ENCODE data around the gene IDH3G.

IDH3G gene

DNA sequence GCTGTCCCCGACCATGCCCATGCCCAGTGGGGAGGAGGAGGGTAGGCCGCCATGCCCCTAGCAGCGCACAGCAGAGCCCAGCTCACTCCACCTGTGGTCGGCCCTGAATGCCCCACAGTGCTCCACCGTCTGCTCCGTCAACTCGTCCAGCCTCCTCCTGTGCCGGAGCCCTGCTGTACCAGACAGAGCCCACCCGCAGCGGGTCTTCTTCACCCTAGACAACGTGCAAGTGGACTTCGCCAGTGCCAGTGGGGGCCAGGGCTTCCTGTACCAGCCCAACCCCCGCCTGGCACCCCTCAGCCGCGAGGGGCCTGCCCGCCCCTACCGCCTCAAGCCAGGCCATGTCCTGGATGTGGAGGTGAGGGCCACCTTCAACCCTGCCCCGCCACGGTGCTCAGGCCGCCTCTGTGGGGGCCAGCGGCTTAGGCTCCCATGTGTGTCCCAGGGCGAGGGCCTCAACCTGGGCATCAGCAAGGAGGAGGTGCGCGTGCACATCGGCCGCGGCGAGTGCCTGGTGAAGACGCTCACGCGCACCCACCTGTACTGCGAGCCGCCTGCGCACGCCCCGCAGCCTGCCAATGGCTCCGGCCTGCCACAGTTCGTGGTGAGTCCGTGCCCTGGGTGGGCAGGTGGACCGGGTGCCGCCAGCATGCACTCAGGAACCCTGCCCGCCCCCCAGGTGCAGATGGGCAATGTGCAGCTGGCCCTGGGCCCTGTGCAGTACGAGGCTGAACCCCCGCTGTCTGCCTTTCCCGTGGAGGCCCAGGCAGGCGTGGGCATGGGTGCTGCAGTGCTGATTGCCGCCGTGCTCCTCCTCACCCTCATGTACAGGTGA, 20.2 kb downstream of the IDH3G start:
- DNase-seq (ENCODE audit: low read depth in 2 of 2) = no peak

- DNase-seq (ENCODE audit: low read depth in 2 of 2) = no peak
These were observed 21.0 kb downstream of the IDH3G start for GRCh38 chrX:153773218-153773611.

DNA sequence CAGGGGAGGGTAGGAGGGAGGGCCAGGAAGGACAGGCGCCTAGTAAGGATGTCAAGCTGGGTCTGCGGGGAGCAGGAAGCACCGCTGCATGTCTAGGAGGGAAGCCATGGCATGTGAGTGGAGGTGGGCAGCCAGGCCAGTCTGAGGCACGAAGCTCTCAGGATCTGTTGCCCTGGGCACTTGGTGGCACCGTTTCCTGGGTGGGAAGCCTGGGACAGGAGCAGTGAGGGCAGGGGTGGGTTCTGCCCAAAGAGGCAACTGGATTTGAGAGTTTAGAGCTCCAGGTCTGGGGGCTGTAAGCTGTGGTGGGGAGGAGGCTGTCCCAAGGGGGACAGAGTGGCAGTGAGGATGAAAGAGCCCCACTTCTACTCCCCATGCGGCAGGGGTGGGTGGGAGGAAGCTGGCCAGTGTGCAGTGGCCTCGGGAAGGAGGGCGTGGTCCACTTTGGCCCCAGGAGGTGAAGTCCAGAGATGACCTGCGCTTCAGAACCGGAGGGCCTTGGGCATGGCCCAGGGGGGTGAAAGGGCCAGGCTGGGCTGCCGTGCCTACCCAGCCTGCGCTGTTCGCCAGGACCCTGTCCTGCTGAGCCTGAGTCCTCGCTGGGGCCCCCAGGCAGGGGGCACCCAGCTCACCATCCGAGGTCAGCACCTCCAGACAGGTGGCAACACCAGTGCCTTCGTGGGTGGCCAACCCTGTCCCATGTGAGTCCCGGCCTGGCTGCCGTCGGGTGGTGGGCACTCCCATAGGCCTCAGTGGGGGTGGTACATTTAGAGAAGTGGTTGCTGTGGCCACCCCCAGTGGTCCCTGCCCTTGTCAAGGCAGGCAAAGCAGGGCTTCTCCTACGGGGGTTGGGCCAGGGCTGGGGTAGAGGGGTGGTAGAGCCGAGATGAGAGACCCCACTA, 21.6 kb downstream of the IDH3G start:
- DNase-seq (ENCODE audit: low read depth in 2 of 2) = no peak

DNA sequence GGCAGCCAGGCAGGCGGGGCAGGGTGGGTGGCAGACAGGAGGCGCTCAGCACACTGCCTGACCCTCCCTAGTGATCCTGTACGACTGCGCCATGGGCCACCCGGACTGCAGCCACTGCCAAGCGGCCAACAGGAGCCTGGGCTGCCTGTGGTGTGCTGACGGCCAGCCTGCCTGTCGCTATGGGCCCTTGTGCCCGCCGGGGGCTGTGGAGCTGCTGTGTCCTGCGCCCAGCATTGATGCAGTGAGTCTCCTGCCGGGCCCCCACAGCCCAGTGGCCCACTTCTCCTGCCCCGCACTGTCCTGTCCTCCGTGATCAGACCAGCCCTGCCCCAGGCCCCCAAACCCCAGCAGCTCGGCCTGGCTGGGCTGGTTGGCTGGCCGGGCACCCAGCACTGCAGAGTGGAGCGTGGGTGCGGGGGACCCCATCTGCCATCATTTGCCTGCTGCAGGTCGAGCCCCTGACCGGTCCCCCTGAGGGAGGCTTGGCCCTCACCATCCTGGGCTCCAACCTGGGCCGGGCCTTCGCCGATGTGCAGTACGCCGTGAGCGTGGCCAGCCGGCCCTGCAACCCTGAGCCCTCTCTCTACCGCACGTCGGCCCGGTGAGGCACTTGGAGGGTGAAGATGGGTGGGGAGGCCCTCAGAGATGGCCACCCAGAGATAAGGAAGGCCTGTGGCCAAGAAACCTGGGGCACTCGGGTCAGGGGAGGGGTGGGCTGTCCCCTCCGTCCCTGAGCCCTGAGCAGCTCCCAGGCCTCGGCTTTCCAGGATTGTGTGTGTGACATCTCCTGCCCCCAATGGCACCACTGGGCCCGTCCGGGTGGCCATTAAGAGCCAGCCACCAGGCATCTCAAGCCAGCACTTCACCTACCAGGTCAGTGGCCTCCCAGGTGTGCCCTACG, 22.5 kb downstream of the IDH3G start:
- DNase-seq (ENCODE audit: low read depth in 2 of 2) = no peak

- no peak for DNase-seq (ENCODE audit: low read depth in 2 of 2)
These were observed 23.4 kb downstream of the IDH3G start for GRCh38 chrX:153770601-153771414.

DNA sequence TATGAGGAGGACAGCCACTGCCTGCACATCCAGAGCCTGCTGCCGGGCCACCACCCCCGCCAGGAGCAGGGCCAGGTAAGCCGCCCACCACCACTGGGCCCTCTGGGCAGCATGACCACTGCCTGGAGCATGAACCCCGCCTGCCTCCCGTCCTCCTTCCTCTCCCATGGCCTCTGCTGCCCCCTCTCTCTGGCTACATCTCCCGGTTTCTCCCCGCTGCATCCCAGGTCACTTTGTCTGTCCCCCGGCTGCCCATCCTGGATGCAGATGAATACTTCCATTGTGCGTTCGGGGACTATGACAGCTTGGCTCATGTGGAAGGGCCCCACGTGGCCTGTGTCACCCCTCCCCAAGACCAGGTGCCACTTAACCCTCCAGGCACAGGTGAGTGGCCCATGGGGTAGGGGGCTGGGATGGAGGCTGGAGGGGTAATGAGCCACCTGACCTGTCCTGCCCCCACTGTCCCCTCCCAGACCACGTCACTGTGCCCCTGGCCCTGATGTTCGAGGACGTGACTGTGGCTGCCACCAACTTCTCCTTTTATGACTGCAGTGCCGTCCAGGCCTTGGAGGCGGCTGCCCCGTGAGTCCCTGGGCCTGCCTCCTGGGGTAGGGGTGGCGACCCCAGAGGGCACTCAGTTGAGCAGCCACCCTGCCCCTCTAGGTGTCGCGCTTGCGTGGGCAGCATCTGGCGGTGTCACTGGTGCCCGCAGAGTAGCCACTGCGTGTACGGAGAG, 24.1 kb downstream of the IDH3G start:
- DNase-seq (ENCODE audit: low read depth in 2 of 2) = no peak

DNA sequence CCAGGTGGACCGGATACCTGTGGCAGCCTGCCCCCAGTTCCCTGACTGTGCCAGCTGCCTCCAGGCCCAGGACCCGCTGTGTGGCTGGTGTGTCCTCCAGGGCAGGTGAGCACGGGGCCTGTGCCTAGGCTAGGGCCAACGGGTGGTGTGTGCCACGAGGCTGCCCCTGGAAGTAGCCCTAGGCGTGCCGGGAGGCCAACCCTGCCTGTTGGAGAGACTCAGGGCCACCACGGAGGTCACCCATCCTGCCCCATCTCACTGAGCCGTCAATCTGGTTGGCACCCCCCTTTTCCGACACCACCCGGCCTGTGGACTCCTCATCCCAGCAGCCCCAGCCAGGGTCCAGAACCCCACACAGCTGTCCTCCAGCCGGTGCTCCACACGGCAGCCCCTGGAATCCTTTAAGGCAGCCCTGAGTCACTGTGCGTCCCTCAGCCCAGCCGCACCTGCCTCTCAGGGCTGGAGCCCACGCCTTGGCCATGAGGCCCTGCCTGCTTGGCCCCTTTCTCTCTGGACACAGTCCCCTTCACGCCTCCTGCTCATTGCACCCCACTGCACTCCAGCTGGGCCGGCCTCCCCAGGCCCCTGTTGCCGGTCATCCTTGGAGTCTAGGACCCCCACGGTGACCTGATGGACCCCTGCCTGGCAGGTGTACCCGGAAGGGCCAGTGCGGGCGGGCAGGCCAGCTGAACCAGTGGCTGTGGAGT, 24.9 kb downstream of the IDH3G start:
- DNase-seq (ENCODE audit: low read depth in 2 of 2) = no peak

GRCh38 chrX:153768311-153769157, 25.6 kb downstream of the IDH3G start:
- no peak for DNase-seq (ENCODE audit: low read depth in 2 of 2)

GRCh38 chrX:153767674-153768055, 26.5 kb downstream of the IDH3G start:
- DNase-seq (ENCODE audit: low read depth in 2 of 2) = no peak

DNA sequence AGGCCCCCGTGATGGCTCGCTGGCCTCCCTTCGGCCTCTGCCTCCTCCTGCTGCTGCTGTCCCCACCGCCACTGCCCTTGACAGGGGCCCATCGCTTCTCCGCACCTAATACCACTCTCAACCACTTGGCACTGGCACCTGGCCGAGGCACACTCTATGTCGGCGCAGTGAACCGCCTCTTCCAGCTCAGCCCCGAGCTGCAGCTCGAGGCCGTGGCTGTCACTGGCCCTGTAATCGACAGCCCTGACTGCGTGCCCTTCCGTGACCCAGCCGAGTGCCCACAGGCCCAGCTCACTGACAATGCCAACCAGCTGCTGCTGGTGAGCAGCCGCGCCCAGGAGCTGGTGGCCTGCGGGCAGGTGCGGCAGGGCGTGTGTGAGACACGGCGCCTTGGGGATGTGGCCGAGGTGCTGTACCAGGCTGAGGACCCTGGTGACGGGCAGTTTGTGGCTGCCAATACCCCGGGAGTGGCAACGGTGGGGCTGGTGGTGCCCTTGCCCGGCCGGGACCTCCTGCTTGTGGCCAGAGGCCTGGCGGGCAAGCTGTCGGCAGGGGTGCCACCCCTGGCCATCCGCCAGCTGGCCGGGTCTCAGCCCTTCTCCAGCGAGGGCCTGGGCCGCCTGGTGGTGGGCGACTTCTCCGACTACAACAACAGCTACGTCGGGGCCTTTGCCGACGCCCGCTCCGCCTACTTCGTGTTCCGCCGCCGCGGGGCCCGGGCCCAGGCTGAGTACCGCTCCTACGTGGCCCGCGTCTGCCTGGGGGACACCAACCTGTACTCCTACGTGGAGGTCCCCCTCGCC, 27.1 kb downstream of the IDH3G start:
- no peak for DNase-seq (ENCODE audit: low read depth in 2 of 2)

DNA sequence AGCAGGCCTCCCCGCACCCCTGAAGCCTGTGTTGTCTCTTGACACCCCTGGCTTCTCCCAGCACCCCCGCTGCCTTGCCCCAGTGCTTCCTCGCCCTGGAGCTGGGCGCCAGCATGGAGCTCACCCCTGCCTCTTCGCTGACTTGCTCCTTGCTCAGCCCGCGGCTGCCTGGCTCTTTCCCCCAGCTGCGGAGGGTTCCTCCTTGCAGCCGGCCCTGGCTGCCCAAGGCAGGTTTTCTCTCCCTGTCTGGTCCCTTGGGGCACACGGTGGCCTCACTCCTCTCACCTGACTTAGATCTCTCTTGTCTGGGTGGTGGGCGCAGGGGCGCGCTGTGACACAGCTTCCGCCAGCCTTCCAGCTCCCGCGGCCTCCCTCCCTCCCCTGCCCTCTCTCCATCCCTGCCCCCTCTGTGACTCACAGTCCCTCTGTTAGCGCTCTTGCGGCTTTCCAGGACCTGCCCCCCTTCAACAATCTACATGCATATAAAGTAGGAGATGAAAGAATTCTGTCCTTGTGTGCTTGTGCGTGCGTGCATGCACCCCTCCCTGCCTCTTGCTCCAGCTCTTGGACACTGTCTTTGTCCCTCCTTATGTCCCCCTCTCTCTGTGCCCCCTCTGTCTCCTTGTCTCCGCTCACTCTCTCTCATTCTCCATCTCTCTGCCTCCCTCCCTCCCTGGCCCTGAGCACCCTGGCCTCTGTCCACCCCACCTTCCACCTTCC, 27.9 kb downstream of the IDH3G start:
- peak in 1 of 2 donors; percentile 30 for DNase-seq (ENCODE audit: low read depth in 2 of 2)

DNA sequence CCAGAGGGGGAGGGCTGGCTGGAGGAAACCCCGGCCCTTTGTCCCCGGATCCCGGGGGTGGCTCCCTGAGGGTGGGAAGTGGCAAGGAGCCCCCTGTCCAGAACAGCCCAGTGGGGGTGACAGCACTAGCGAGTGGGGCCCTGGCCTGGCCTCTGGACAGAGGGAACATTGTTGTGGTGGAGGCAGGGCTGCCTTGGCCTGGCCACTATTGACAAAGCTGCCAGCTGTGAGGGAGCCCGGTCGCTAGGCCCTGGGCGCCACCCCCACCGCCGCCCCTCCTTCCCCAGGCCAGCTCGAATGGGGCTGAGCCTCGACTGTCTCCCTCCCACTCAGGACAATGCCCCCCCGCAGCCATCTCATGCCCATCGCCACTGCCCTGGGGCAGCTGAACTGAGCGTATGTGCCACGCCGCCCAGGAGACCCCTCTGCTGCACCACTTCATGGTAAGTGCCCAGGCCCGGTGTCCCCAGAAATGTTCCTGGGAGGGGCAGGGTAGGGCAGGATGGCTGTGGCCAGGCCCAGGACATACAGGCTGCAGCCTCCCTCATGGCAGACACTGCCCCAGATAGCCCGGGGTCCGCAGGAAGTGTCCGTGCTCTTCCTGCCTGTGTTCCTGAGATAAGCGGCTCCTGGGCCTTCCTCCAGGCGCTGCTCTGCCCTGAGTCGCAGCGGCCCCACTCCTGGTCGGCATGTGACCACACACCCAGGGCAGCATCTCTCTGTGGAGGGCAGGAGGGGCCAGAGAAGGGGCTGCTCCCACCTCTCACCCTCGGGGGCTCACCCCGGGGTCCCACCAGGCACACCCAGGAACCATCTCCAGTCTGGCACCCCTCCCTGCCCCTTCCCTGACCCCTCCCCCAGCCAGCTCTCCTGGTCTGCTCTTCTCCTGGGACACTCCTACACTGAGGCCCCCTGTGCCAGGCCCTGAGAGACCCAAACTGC, 28.8 kb downstream of the IDH3G start:
- no peak for DNase-seq (ENCODE audit: low read depth in 2 of 2)

DNA sequence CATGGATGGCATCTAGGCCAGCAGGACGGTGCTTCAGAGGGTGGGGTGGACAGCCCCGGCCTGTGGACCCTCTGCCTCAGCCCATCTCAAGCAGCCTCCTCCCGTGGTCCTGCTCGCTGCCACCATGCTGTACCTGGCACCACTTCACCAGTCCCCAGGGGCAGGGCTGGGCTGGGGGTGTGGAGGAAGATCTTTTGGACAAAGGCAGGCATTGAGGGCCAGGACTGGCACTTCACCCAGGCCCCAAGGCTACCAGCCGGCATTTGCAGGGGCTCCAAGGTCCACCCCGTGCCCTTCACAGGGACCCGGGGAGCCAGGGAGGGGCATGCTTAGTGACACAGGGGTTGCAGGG, 29.4 kb downstream of the IDH3G start:
- no peak for DNase-seq (ENCODE audit: low read depth in 2 of 2)

DNA sequence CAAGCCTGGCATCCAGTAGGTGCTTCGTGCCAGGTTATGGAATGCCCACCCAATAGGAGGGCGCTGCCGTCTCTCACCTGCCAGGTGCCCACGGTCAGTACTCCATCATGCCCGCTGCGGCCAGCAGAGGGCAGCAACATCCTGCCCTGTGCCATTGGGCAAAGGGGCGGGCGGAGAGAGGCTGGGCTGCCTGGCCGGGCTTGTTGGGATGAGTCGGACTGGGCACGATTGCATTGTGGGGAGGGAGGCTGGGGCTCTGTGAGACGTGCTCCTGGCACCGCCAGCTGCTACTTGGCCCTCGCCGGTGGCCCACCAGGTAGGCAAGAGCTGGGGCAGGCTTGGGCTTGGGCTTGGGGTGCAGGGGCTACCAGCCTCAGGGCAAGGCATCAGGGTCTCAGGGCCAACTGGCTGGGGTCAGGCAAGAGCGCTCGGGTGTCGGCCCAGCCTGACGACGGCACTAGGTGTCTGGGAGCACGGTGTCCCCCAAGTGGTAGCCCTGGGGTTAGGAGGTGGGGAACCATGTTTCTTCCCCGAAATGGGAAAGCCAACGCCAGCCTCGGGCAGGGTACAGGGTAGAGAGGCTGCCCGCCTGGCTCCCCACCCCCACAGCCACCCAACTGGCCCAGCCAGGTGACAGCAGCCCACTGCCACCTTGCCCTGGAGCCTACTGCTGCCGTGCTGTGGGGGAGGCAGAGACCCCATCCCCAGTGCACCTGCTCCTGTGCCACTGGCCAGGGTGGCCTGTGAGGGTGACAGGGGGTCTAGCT, 30.0 kb downstream of the IDH3G start, which contains the start of gene PLXNB3:
PLXNB3 (plus strand) TSS at position 261 of the 767 bp plus-strand sequence. CDS start 1,287 bp downstream, outside the sequence.
- peak; percentile 60 to 68 for DNase-seq (ENCODE audit: low read depth in 2 of 2)

DNA sequence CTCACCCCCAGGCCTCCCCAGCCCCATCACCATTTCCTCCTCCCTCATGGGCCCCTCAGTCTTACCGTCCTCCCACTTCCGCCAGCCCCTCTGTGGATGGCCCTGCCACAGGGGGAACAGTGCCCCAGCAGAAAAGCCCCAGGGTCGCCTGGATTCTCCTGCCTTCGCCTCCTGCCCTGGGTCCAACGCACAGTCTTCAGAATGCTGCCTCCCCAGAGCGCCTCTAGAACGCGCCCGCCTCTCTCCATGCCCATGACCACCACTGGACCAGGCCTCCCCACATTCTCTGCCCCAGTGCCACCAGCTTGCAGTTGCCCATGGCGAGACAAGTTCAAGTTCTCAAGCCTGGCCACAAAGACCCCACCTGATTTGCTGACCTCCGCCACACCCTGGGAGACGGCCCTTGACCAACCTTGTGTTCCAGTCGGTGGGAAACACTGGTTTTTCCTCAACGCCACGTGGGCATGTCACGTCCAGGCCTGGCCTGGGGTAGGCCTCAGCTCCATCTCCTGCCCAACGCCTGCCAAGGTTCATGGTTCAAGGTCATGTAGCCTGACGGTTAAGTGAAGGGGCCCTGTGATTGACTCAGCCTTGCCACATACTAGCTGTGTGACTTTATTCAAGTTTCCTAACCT, 30.8 kb downstream of the IDH3G start:
- DNase-seq (ENCODE audit: low read depth in 2 of 2) = no peak

Data from stimulated activated CD4-positive, alpha-beta T cell treated with anti-CD3 and anti-CD28 coated beads, Interleukin-4, amount 100 ng/mL, for 48 hours (primary cell).